GM19438 (cell line): ENCODE data around the gene ACSS2.

Experiments
- ATAC-seq: cut with Tn5 transposase; IDR thresholded peaks from one replicate; pipeline ENCODE4 v1.9.1; 2021; ENCODE audit warnings: low read depth; ENCODE audit not compliant: unreplicated experiment

Gene ACSS2

DNA sequence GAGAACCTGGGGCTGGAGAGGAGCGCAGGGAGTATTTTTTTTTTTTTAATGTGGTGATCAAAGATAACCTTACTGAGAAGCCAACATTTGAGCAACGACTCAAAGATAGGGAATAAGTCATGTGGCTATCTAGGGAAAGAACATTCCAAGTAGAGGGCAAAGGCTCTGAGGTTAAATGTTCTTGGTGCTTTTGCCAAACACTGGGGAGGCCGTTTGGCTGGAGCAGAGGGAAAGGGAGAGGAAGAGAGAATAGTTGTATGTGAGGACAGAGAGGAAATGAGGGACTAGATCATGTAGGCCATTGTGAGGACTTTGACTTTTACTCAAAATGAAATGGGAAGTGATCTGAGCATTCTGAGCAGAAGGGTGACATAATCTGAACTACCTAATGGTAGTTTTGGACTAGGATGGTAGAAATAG, 27.8 kb downstream of the ACSS2 start:
- ATAC-seq = no peak

DNA sequence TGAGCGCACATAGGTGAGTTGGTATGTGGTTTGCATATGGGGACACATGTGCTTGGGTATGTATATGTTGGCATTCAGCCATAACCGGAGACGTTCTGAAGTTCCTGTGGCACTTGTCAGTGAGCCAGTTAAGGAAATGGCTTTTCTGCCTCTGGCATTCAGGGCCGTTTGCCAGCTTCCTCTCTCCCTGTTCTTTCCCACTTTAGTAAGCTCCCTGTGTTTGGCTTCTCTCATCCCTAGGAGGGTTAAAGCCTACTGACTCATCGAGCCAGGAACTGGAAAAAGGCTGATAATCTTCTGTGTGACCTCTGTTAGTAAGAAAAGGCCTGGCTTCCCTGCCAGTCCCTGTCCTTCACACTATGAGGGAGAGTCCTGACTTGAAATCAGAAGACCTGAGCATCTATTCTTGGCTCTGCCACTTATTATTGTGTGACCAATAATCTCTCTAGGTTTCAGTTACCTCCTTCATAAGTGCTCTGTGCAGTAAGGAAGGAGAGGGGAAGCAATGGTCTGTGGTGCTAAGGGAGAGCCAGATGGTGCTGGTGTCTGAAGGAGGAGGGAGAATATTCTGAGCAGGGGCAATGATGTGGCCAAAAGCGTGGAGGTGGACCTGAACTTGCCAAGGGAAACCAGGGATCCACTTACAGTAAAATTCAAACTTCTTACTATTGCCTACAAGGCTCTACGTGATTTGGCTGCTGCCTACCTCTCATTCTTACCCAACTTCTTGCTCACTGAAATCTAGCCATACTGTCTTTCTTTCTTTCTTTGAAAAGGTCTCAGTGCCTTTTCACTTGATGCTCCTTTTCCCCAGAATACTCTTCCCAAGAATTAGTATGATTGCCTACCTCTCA, 31.4 kb downstream of the ACSS2 start:
- no peak for ATAC-seq

DNA sequence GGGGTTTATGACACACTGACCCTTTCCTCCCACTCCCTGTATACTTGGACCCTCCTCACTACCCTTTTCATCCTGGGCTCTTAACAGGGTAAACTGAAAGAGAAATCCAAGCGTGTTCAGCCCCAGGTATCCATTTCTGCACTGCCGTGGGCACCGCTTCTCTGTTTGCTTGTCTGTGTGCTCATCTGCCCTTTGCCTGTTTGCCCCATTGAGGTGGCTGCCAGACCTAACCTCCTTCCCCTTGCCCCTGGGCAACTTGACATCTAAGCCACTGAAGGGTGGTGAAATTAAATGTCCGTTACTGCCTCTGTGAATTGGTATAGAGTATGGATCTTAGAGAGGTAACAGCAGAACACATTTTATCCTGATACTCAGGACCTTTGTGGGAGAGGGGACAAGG, 38.7 kb downstream of the ACSS2 start:
- ATAC-seq = no peak

DNA sequence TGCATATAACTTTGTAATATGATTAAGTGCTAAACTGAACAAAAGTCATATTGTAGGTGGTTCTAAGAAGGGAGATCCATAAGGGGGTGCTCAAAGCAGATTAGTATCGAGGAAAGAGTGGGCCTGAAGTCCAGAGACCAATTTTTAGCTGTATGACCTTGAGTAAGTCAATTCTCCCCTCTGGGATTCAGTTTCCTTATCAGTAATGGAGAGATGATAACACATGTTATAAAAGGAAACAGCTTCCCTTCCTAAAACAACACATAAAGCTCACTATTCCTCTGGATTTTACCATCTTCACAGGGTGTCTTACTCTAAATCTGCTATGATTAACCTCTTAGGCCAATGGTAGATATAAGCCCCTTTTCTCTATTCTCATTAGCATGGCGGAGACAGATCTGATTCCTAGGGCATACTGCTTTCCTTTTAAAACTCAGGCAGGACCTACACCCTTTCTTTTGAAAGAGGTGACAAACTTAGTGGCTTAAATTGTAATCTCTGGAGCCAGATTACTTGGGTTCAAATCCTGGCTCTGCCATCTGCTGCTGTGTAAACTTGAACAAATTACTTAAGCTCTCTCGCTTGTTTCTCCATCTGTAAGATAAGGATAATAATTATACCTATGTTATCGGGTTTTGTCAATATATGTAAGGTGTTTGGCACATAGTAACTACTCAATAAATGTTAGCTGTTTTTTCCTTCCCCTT, 39.5 kb downstream of the ACSS2 start:
- no peak for ATAC-seq

DNA sequence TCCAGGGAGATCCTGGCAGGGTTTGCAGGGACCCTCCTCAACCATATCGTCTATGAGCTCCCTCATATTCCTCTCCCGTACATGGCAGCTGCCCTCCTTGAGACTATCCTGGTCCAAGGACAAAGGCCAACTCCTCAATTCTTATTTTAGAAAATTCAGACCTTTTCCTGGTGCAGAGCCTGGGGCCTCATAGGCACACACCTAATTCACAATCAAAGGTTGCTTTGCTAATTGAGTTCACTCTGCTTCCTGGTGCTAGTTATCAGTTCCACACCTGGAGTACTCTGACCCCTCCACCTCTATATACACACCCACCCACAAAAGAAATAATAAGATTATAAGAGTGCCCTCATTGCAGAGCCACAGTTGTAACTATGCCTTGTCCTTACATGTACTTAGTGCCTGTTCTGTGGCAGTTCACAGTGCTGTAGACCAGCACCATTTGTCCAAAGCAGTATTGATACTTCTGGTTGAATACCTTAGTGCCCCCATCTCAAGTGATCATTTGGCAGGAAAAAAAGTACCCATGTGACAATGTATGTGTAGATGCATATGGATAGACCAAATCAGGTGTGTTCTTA, 40.5 kb downstream of the ACSS2 start:
- ATAC-seq = no peak

DNA sequence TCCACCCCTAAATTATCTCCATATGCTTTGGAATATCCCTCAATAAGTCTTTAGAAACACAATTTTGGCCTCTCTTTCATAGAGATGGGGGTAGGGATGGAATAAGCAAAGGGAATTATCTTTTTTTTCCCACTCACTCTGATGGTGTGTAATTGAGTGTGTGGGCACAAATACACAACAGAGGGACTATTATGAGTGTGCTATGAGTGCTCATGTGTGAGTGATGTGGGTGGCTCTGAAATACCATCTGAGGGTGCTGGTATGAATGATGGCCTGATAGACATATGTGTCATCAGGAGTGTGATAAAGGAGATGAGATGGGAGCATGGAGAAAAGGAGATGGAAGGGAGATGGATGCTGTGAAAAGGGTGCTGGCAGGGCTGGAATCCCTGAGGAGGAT, 43.6 kb downstream of the ACSS2 start:
- ATAC-seq = no peak

DNA sequence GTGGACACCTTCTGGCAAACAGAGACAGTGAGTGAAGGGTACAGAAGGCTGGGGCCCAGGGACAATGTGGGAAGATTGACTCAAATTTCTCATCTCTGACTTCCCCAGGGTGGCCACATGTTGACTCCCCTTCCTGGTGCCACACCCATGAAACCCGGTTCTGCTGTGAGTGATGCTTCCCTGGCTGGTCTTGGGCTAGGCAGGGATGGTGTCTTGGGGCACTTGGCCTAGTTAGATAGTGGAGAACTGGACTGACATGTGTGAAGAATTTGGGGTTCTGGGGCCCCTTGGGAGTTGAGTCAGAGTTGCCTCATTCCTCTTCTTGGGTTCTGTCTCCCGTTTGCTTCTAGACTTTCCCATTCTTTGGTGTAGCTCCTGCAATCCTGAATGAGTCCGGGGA, 45.0 kb downstream of the ACSS2 start:
- ATAC-seq = no peak

DNA sequence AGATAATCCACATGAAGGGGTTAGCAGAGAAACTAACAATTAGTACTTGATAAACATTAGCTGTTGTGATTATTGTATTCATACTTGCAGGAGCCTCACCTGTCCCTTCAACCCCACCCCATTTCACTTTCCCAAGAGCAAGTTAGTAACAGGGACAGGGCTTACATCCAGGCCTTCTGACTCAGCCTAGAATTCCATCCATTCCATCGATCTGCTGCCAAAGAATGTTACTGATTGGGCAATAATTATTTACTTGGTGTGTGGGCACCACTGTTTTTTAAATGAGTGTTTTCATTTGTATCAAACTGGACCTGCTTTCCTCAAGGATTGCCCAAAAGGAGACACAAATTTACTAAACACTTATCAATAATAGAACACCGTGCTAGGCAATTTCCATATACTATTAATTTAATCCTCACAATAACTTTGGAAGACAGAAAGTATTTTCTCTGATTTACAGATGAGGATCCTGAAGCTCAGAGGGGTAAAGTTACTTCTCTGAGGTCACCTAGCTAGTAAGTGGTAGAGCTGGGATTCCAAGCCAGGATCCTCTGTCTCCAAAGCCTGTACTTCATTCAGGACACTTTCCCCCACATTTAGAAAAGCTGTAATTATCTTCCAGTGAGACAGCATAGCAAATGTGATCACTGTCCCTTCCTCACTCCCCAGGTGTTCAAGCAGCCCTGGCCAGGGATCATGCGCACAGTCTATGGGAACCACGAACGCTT, 46.4 kb downstream of the ACSS2 start:
- ATAC-seq = no peak

DNA sequence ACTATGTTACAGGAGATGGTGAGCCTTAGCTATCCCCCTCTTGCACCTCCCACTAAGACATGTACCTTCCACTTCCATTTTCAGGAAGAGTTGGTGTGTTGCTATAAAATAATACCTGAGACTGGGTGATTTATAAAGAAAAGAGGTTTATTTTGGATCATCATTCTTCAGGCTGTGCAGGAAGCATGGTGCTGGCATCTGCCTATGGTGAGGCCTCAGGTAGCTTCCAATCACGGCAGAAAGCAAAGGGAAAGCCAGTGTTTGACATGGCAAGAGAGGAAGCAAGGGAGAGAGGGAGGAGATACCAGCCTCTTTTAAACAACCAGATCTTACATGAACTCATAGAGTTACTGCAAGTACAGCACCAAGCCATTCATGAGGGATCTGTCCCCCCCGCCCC, 47.0 kb downstream of the ACSS2 start:
- ATAC-seq = no peak

DNA sequence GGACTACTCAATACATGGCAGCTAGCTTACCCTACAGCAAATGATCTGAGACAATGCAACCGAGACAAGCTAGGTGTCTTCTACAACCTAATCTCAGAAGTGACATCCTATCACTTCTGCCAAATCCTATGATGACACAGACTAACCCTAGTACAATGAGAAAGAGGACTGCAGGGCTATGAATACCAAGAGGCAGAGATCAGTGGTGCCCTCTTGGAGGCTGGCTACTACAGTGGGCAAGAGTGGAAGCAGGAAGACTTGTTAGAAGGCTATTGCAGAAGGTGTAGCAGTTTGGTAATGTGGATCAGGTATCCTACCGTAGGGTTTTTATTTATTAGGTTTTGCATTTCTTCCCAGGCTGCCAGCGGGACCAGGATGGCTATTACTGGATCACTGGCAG, 48.9 kb downstream of the ACSS2 start:
- ATAC-seq = no peak

DNA sequence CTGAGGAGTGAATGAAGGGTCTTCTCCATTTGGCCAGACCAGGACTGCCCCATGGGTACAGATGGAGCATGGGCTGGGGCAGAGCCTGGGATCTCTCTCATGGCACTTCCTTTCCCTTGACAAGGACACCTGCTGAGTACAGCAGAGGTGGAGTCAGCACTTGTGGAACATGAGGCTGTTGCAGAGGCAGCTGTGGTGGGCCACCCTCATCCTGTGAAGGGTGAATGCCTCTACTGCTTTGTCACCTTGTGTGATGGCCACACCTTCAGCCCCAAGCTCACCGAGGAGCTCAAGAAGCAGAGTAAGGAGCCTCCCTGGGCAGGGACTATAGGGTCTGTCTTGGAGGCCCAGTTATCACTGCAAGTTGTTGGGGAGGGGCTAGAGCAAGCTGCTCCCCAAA, 49.6 kb downstream of the ACSS2 start:
- no peak for ATAC-seq

DNA sequence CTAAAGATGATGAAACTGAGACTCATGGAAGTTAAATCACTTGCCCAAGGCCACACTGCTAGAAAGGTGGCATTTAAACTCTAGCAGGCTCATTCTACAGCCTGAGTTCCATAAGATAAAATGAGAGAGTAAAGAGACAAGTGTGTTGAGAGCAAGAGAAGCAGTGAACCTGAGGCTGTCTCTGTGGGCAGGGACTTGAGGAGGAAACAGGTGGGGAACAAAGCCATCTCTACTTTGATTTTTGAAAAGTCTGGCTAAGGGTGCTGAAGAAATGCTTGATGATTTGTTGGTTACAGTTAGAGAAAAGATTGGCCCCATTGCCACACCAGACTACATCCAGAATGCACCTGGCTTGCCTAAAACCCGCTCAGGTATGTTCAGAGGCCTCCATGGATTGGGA, 50.2 kb downstream of the ACSS2 start:
- no peak for ATAC-seq

DNA sequence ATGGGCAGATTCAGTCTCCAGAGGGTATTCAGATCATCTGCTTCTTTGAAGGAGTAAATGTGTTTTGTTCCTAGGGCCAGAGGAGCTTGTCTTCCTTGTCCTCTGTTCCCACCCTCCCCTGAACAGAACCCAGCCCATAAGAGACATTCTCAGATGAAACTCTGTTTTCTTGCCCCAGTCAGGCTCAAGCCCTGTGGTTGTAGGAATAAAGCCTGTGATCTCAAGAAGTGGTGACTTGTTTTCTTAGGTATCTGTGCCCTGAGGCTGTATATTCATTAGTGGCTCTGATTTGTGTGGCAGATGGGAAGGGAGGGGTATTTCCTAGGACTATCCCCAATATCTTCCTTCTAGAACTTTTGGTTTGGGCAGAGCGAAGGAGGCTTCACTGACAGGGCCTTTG, 51.3 kb downstream of the ACSS2 start:
- ATAC-seq = no peak

DNA sequence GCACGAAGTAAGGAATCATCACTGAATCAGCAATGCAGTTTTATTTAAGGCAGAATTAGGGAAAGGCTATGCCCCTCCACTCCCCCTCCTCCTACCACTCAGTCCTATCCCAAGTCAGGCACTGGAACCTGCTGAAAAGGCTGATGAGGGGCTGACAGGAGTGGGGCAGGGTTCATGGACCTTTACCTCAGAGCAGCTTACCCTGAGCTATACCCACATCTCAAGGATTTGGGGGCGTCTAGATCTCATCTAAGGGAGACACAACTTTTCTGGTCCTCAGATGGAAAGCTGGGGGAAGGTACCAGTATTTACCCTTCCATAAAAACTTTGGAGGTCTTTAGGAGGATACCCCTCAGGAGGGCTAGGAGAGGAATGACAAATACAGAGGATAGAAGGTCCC, 52.0 kb downstream of the ACSS2 start:
- ATAC-seq = no peak

DNA sequence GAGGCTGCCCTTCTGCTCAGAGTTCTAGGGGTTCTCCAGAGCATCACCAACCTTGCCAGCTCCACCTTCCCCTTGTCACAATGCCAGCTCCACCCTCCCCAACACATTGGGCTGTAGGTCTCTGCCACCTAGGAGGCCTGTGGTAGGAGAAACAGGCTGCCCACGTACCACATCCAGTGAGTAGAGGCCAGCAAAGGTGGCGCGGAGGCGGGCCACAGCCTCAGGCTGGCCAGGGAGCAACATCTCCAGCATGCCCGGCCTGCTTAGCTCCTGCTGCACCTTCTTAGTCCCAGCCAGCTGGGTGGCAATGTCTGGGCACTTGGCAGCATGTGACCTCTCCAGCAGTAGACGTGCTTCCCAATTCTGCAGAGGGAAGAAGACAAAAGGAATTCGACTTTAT, 55.4 kb downstream of the ACSS2 start:
- no peak for ATAC-seq

DNA sequence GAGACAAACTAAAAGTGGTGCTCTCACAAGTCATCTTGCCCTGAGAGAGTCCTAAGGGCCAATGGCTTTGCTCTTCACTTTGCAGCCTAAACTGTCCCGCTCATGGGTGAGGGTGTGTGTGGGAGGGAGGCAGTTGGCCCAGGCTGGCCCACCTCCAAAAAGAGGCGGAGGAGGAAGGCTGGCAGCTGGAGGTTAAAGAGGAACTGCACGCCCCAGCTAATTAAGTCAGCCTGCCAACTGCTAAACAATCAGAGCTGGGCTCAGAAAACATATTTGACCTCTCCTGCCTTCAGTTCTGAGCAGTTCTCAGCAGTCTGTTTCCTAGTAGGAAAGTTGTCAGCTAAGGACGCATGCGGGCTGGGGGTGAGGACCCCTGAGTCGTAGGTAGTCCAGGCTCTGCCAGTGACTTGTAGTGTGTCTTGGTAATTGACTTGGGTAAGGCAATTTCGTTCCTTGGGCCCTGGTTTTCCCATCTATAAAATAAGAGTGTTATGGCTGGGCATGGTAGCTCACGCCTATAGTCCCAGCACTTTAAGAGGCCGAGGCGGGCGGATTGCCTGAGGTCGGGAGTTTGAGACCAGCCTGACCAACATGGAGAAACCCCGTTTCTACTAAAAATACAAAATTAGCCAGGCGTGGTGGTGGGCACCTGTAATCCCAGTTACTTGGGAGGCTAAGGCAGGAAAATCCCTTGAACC, 62.2 kb downstream of the ACSS2 start:
- no peak for ATAC-seq

DNA sequence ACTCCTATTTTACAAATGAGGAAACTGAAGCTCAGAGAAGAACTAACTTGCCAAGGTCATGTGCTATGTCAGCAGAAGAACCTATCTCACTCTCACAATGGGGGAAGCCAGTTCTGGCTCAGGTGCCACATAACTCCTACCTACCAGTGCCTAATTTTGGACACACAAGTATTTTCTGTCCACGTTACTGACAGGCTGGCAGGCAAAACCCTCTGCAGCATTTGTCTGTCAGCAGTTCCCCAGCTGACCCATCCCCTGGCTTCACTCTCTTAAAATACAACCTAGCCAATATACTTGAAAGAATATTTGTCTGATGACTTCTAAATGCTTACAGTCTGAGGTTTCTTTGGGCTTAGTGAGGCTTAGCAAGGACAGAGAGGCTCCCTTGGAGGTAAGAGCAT, 63.7 kb downstream of the ACSS2 start:
- ATAC-seq = no peak

DNA sequence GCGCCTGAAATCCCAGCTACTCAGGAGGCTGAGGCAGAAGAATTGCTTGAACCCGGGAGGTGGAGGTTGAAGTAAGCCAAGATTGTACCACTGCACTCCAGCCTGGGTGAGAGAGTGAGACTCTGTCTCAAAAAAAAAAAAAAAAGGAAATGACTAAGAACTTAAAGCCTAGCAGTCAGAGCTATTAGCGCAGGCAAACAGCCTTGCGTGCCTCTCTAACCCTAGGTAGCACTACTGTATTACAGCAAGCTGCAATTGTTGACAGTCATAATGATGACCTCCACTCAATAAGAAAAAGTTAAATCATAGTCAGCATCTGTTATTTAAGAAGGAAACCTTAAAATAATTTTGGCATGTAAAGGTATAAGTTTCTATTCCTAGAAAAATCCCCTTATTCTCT, 64.8 kb downstream of the ACSS2 start:
- no peak for ATAC-seq

DNA sequence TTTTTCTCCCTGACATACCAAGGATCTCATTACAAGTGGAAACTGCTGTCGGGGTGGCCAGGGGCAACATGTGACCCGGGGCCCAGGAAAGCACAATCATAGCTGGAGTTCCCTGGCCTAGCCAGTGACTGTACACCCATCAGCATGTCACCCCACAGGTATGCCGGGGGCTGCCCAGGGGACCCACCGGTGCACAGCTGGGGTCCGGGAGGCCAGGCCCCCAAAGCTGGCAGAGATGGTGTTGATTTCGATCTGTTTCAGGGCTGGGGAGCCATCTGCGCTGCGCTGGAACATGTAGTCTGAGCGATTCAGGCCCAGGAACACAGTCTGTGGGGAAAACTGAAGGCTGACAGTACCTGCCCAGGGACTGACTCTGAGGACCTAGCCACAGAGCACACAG, 65.9 kb downstream of the ACSS2 start:
- no peak for ATAC-seq

DNA sequence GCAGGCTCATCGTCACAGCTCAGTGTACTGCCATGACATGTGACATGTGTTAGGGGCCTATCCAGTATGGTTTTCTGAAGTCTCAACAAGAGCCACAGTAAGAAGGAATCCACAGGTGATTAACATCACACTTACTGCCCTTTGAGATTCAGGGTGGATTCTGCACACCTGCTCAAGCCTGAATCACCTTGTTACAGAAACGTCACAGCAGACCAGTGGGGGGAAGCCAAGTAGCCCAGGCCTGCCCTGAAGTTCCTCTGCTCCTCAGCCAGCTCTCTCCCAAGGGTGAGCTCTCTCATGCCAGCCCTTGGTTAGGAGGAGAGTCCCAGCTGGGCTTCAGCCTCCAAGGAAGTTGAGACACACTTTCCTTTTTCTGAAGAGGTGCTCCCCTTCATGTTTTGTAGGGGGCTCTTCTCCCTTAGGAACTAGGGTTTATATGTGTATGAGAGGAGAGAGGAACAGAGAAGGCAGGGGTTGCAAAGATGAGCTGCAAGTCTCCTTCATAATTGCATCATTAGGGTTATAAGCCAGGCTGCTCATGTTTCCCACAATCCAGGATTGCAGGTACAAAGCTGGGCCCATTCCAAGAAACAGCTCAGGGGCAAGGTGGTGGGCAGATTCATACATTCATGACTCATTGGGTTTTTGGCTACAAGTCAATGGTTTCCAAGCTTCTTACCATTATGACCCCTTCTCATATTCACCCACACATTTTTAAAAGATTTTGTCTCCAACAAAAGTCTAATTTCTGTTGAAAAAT, 67.6 kb downstream of the ACSS2 start:
- no peak for ATAC-seq
